HUES48 (cell line): Measurements from ENCODE around the gene SCLT1.
"Not testable (repeated sequence)": the region's sequence is repeated elsewhere in the genome, so short reads cannot be mapped to it uniquely, and the experiment has no call there.

ENCODE experiments used
- H3K27ac ChIP-seq: one replicate; pipeline ENCODE4 v1.7.0; 2013; ENCODE audit warnings: low read depth, low read length, inconsistent platforms
- H3K27me3 ChIP-seq: 2 replicates; pipeline ENCODE4 v1.6.1; 2013; ENCODE audit warnings: mild to moderate bottlenecking, low read length; ENCODE audit not compliant: control insufficient read depth, insufficient read depth
- H3K36me3 ChIP-seq: 2 replicates; pipeline ENCODE4 v1.6.1; 2013; ENCODE audit warnings: low read length; ENCODE audit not compliant: control insufficient read depth, insufficient read depth
- H3K4me1 ChIP-seq: 2 replicates; pipeline ENCODE4 v1.6.1; 2013; ENCODE audit warnings: mild to moderate bottlenecking, low read length; ENCODE audit not compliant: control insufficient read depth, insufficient read depth
- H3K4me3 ChIP-seq: 2 replicates; pipeline ENCODE4 v1.5.1; 2013; ENCODE audit warnings: mild to moderate bottlenecking, low read depth, low read length
- H3K9ac ChIP-seq: 2 replicates; pipeline ENCODE4 v1.6.1; 2013; ENCODE audit warnings: mild to moderate bottlenecking, low read depth, low read length, moderate library complexity
- H3K9me3 ChIP-seq: 2 replicates; pipeline ENCODE4 v1.6.1; 2013; ENCODE audit warnings: low read length; ENCODE audit not compliant: control insufficient read depth, insufficient read depth

The SCLT1 gene

DNA sequence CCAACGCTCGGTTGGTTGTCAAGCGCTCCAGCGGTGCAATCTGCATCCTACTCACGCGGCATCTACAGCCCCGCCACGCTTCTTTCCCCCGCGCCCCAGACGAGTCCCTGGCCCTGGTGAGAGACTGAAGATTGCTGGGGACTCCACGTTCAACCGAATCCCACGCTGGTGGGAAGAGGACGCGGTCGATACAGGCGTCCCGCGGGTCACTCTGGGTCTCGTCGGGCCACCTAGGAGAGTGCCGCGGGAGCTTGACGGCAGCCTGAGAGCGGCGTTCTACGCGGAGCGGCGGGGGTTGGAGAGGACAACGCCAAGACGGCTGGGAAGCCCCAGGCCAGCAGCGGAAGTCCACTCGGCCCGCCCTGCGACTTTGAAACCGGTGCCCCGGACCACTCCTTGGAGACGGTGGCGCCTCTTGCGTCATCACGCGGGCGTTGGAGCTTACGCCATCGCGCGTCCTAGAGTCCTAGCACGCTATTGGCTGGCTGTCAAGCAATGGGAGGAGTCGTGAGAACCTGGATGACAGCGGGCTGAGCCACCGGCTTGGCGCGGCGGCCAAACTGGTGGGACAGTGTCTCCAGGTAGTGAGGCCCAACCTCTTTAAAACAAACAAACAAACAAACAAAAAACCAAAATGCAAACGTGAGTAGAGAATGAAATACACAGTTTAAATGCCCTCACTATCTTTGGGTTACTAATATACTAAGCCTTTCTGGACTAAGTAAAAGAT lies at the start of gene SCLT1:
Gene SCLT1 (minus strand): TSS at position 349 of the 730 bp plus-strand sequence. CDS start 436 bp downstream, outside the sequence.
- Histone ChIP-seq H3K4me3 (peak within 1 kb of the TSS; percentile 86), H3K9me3 (no peaks in the 10 kb centered on the region), H3K27me3 (no peaks in the 10 kb centered on the region), H3K27ac (peak within 1 kb of the TSS; percentile 98), H3K36me3 (no peaks in the 10 kb centered on the region), H3K4me1 (no peaks in the 10 kb centered on the region), H3K9ac (peak within 1 kb of the TSS; percentile 89)

GRCh38 chr4:129140521-129140920 lies 47.2 kb upstream of the SCLT1 start:
- H3K27ac ChIP-seq: no peak overlapping the region
- no peaks in the 10 kb centered on the region for H3K9me3 ChIP-seq
- peaks cover 6% of the 10 kb centered on the region; the same call in 1 of the 2 replicates for H3K4me1 ChIP-seq
- no peak overlapping the region for H3K9ac ChIP-seq
- H3K27me3 ChIP-seq: no peaks in the 10 kb centered on the region
- H3K4me3 ChIP-seq: no peak overlapping the region
- H3K36me3 ChIP-seq: no peaks in the 10 kb centered on the region

DNA sequence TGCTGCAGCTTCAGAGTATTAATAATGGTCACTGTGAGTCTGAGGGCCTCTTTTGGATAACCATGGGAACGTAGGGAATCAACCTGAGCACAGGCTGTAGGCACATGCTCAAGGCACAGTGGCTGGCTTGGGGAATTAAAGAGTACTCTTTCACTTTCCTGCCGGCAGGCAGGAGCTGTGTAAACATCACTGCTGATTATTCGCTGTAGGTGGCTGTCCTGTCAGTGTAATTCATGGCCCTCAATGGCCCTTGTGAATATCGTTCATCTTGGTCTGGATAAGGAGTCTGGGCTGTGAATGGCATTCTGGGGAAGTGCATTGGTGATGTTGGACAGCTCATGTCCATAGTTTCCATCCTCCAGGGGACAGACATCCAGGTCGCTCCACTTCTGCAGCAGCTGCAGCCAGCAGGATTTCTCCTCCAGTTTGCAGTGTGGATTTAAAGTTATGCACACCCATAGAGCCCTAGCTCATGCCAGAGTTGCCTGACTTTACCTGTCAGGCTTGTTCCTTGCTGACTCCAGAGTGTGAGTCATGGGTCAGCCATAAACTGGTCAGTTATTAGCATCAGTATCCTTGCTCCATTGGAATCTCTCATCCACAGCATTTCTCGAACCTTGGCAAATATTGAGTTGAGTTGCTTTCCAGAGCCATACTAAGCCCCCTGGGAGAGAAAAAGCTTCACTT lies 45.6 kb upstream of the SCLT1 start:
- Histone ChIP-seq H3K27ac (no peak overlapping the region), H3K9ac (no peak overlapping the region), H3K36me3 (no peaks in the 10 kb centered on the region), H3K9me3 (no peaks in the 10 kb centered on the region), H3K27me3 (no peaks in the 10 kb centered on the region), H3K4me3 (no peak overlapping the region), H3K4me1 (peaks cover 6% of the 10 kb centered on the region; the same call in 1 of the 2 replicates)

GRCh38 chr4:129136433-129136832 lies 43.1 kb upstream of the SCLT1 start:
- Histone ChIP-seq H3K36me3 (no peaks in the 10 kb centered on the region), H3K27ac (no peak overlapping the region), H3K4me1 (0 out of 2 replicates have a peak, but pooled peaks cover 1% of the 10 kb centered on the region), H3K9ac (no peak overlapping the region), H3K9me3 (0 out of 2 replicates have a peak, but pooled peaks cover 3% of the 10 kb centered on the region), H3K4me3 (no peak overlapping the region), H3K27me3 (no peaks in the 10 kb centered on the region)

DNA sequence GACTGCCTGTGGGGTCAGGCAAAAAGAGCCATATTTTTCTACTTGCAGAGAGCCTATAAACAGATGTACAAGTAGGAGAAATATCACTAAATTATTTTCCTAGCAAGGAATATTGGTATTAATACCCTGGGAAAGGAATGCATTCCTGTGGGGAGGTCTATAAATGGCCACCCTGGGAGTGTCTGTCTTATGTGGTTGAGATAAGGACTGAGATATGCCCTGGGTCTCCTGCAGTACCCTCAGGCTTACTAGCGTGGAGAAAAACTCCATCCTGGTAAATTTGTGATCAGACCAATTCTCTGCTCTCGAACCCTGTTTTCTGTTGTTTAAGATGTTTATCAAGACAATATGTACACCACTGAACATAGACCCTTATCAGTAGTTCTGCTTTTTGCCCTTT lies 38.0 kb upstream of the SCLT1 start:
- Histone ChIP-seq H3K9ac (no peak overlapping the region), H3K4me1 (no peaks in the 10 kb centered on the region), H3K27ac (no peak overlapping the region), H3K4me3 (no peak overlapping the region), H3K27me3 (no peaks in the 10 kb centered on the region), H3K9me3 (0 out of 2 replicates have a peak, but pooled peaks cover 3% of the 10 kb centered on the region), H3K36me3 (no peaks in the 10 kb centered on the region)

DNA sequence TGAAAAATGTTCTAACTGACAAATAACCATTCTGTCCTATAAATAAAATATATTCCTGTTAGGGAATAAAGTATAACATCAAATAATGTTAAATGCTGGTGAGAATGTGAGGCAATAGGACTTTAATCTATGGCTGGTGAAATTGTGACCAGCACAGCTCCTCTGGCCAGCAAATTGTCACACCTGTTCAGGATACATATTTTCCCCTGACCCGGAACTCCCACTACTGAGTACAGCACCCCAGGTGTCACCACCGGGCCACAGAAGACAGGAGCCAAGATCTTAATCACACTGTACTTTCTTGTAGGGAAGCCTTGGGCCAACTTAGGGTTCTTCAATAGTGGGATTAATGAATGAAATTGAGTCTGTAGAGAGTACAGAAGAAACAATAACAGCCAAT lies 35.8 kb upstream of the SCLT1 start:
- H3K9me3 ChIP-seq: 0 out of 2 replicates have a peak, but pooled peaks cover 3% of the 10 kb centered on the region
- no peak overlapping the region for H3K4me3 ChIP-seq

DNA sequence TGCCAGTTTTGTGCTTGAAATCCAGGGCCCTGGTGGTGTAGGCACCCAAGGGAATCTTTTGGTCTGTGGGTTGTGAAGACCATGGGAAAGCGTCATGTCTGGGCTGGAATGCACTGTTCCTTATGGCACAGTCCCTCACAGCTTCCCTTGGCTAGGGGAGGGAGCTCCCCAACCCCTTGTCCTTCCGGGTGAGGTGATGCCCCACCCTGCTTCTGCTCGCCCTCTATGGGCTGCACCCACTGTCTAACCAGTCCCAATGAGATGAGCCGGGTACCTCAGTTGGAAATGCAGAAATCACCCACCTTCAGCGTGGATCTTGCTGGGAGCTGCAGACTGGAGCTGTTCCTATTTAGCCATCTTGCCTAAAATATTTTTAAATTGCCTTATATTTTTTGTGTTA lies 33.3 kb upstream of the SCLT1 start:
- not testable (repeated sequence) for H3K36me3 ChIP-seq, H3K4me1 ChIP-seq, H3K4me3 ChIP-seq, H3K27me3 ChIP-seq, H3K27ac ChIP-seq, H3K9ac ChIP-seq, H3K9me3 ChIP-seq

More for the DNA sequence above, 35.8 kb upstream of the SCLT1 start:
- Histone ChIP-seq H3K4me1 (no peaks in the 10 kb centered on the region), H3K9ac (no peak overlapping the region), H3K27me3 (no peaks in the 10 kb centered on the region), H3K36me3 (no peaks in the 10 kb centered on the region), H3K27ac (no peak overlapping the region)

DNA sequence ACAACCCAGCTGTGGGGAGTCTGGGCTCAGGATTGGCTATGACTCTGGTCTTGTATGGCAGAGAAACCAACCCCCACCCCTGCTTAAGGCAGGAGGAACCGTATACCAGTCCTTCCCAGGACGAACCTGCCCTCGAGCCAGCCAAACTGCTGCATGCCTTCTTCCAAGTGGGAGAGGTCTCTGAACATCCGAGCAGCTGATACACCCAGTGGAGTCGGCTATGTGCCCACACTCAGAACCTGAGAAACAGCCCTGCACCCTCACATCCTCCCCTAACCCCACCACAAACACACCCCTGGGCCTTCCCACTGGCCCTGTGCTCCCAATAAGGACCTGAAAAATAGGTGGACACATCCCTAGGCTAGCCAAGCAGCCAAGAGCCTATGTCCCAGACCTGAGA lies 24.4 kb upstream of the SCLT1 start:
- Histone ChIP-seq H3K27me3 (no peaks in the 10 kb centered on the region), H3K4me1 (peaks cover 10% of the 10 kb centered on the region), H3K9ac (no peak overlapping the region), H3K4me3 (no peak overlapping the region), H3K9me3 (no peaks in the 10 kb centered on the region), H3K36me3 (no peaks in the 10 kb centered on the region), H3K27ac (no peak overlapping the region)

- no peaks in the 10 kb centered on the region for H3K36me3 ChIP-seq
- no peaks in the 10 kb centered on the region for H3K9me3 ChIP-seq
- H3K4me1 ChIP-seq: peaks cover 15% of the 10 kb centered on the region
- no peaks in the 10 kb centered on the region for H3K27me3 ChIP-seq
- no peak overlapping the region for H3K4me3 ChIP-seq
- H3K27ac ChIP-seq: no peak overlapping the region
- no peak overlapping the region for H3K9ac ChIP-seq
Measured at GRCh38 chr4:129113919-129114318, 20.6 kb upstream of the SCLT1 start.

DNA sequence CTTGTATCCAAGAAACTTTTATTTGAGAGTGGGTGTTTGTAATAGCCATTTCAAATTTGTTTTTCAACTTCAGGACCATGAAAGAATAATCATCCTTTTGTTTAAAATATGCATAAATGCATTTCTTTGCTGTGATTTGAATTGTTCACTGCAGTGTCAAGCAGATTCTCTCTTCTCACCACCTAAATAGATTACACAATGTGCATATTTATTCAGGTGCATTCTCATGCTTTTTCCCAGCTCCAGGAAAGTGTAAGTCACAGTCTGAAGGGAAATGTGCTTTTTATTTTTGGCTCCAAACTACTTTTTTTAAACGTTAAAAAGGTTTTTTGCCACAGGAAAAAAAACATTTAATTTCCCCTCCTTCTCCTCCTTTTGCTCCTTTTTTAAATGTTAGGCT lies 20.1 kb upstream of the SCLT1 start:
- Histone ChIP-seq H3K27ac (no peak overlapping the region), H3K4me3 (no peak overlapping the region), H3K27me3 (no peaks in the 10 kb centered on the region), H3K36me3 (no peaks in the 10 kb centered on the region), H3K4me1 (peaks cover 15% of the 10 kb centered on the region), H3K9me3 (no peaks in the 10 kb centered on the region), H3K9ac (no peak overlapping the region)

DNA sequence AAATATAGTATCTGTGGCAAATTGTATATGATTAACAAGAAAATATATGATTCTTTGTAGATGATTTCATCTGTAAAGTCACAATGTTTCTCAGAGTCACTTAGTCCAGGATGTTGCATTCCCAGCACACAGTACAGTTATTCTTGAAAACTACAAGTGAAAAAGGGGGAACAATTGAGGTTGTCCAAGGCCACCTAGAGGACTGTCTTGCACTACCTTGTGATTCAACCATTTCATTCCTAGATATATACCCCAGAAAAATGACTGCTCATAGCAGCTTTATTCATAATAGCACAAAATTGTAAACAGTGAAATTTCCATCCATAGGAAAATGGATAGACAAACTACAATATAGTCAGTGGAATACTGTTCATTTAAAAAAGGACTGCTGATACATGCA lies 18.6 kb upstream of the SCLT1 start:
- Histone ChIP-seq H3K9me3 (no peaks in the 10 kb centered on the region), H3K27ac (no peak overlapping the region), H3K4me1 (peaks cover 15% of the 10 kb centered on the region), H3K27me3 (no peaks in the 10 kb centered on the region), H3K4me3 (no peak overlapping the region), H3K36me3 (no peaks in the 10 kb centered on the region), H3K9ac (no peak overlapping the region)
